Measurements from ENCODE around the gene PRR36.

Gene PRR36

DNA sequence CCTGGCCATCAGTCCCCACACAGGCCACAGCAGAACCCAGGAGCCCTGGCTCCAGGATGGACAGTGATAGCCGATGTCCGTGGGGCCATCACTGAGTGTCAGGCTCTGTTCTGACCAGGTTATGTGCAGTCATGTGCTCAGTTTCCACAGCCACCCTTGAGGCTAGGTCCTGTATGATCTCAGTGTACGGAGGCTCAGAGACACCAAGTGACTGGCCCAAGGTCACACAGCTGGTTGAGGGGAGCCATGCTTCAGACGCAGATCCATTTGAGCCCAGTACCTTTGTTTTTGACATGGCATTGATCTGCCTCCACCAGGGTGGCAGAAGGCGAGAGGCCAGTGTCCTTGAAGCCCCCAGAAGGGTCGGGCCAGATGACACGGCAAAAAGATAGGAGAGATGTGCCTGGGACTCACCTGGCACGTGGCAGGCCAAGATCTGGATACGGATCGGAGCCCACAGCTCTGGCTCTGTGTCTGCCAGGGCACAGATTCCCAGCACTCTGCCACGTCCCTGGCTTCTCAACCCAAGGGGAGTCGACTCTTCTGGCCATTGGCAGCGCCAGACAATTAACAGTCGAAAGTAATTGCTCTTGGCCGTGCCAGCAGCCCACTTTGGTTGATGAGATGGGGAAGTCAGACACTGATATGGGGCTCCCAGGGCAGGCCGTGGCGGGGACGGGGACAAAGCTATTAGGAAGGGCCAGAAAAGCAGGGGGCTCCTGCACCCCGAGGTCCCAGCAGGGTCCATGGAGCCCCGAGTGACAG is 28.6 kb downstream of the PRR36 start:
- no peak overlapping the region for H3K27ac ChIP-seq (ENCODE audit: low read depth, low read length)
- H3K79me2 ChIP-seq (ENCODE audit: control insufficient read depth, insufficient read depth, low read length, unreplicated experiment): no peaks in the 10 kb centered on the region
- no peak overlapping the region for H2AFZ ChIP-seq (ENCODE audit: low read length, unreplicated experiment)
- H3K36me3 ChIP-seq (ENCODE audit: insufficient read depth, low read length): no peaks in the 10 kb centered on the region
- no peak overlapping the region for H3K4me3 ChIP-seq (ENCODE audit: low read depth, low read length)
- H3K4me1 ChIP-seq (ENCODE audit: control insufficient read depth, insufficient read depth, low read length, unreplicated experiment): no peaks in the 10 kb centered on the region
- no peaks in the 10 kb centered on the region for H3K27me3 ChIP-seq (ENCODE audit: insufficient read depth, low read length)

DNA sequence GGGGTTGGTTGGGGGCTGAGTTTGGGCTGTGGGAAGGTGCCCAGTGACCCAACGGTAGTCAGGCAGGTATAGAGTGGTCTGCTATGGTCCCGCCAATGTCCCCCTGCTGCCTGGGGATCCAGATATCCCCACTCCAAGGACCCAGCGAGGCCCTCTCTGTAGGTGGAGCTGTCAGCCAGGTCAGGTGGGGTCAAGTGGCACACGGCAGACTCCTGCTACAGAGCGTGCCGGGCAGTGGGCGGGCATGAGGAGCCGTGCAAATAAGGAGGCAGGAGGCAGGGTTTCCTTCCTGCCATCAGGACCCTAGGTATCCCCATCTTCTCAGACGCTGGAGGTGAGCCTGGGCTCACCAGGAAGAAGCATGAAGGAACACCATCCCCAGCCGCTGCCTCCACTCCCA is 29.2 kb downstream of the PRR36 start:
- Histone ChIP-seq H3K4me3 (ENCODE audit: low read depth, low read length) (no peak overlapping the region), H3K36me3 (ENCODE audit: insufficient read depth, low read length) (no peaks in the 10 kb centered on the region), H2AFZ (ENCODE audit: low read length, unreplicated experiment) (no peak overlapping the region), H3K4me1 (ENCODE audit: control insufficient read depth, insufficient read depth, low read length, unreplicated experiment) (no peaks in the 10 kb centered on the region), H3K27ac (ENCODE audit: low read depth, low read length) (no peak overlapping the region), H3K27me3 (ENCODE audit: insufficient read depth, low read length) (no peaks in the 10 kb centered on the region), H3K79me2 (ENCODE audit: control insufficient read depth, insufficient read depth, low read length, unreplicated experiment) (no peaks in the 10 kb centered on the region)

DNA sequence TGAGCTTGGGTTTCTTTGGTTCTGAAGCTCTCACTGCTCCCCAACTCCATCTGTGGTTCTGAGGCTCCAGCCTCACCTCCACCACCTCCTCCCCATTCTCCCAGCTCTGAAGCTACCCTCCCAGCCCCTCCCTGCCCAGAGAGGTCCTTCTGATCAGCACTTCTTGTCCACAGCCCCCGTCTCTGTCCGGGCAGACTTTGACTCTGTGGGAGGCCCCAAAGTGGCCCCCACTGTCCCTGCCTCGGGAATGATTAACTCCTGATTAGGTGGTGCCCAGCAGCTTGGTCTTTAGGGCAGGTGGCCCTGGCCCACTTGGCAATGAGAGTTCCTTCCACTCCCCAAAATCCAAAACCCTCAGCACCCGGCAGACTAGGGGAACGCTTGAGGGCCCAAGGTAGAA is 29.8 kb downstream of the PRR36 start:
- no peaks in the 10 kb centered on the region for H3K27me3 ChIP-seq (ENCODE audit: insufficient read depth, low read length)
- no peak overlapping the region for H3K4me3 ChIP-seq (ENCODE audit: low read depth, low read length)
- no peaks in the 10 kb centered on the region for H3K36me3 ChIP-seq (ENCODE audit: insufficient read depth, low read length)
- no peaks in the 10 kb centered on the region for H3K79me2 ChIP-seq (ENCODE audit: control insufficient read depth, insufficient read depth, low read length, unreplicated experiment)
- H3K4me1 ChIP-seq (ENCODE audit: control insufficient read depth, insufficient read depth, low read length, unreplicated experiment): peaks cover 3% of the 10 kb centered on the region
- no peak overlapping the region for H3K27ac ChIP-seq (ENCODE audit: low read depth, low read length)
- no peak overlapping the region for H2AFZ ChIP-seq (ENCODE audit: low read length, unreplicated experiment)

DNA sequence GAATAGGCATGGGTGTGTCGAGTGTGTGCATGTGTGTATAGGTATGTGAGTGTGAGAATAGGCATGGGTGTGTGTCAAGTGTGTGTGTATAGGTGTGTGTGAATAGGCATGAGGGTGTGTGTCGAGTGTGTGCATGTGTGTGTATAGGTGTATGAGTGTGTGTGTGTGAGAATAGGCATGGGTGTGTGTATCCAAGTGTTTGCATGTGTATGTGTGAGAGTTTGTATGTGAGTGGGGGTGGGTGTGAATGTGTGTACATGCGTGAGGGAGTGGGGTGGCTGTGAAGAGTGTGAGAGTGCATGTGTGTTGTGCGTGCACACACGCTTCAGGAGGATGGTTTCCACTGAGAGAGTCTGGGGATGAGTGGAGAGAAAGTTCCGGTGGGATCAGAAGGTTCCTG is 30.7 kb downstream of the PRR36 start:
- Histone ChIP-seq H3K36me3 (ENCODE audit: insufficient read depth, low read length) (no peaks in the 10 kb centered on the region), H3K27me3 (ENCODE audit: insufficient read depth, low read length) (no peaks in the 10 kb centered on the region), H3K4me3 (ENCODE audit: low read depth, low read length) (no peak overlapping the region)

DNA sequence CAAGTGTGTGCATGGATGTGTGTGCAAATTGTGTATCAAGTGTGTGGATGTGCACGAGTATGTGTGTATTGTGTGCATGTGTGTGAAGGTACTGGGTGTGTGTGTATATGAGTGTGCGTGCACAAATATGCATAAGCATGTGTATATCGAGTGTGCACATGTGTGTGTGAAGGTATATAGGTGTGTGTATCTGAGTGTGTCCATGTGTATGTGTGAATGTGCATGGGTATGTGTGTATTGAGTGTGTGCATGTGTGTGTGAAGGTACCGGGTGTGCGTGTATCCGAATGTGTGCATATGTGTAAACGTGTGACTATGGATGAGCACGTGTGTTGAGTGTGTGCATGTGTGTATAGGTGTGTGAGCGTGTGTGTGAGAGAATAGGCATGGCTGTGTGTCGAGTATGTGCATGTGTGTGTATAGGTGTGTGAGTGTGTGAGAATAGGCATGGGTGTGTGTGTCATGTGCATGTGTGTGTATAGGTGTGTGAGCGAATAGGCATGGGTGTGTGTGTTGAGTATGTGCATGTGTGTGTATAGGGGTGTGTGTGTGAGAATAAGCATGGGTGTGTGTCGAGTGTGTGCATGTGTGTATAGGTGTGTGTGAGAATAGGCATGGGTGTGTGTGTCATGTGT is 31.4 kb downstream of the PRR36 start:
- peaks cover 8% of the 10 kb centered on the region for H3K4me1 ChIP-seq (ENCODE audit: control insufficient read depth, insufficient read depth, low read length, unreplicated experiment)
- no peaks in the 10 kb centered on the region for H3K27me3 ChIP-seq (ENCODE audit: insufficient read depth, low read length)
- H3K27ac ChIP-seq (ENCODE audit: low read depth, low read length): no peak overlapping the region
- H3K79me2 ChIP-seq (ENCODE audit: control insufficient read depth, insufficient read depth, low read length, unreplicated experiment): no peaks in the 10 kb centered on the region
- H3K4me3 ChIP-seq (ENCODE audit: low read depth, low read length): no peak overlapping the region
- no peaks in the 10 kb centered on the region for H3K36me3 ChIP-seq (ENCODE audit: insufficient read depth, low read length)
- H2AFZ ChIP-seq (ENCODE audit: low read length, unreplicated experiment): no peak overlapping the region

More for the DNA sequence above, 30.7 kb downstream of the PRR36 start:
- no peak overlapping the region for H3K27ac ChIP-seq (ENCODE audit: low read depth, low read length)
- no peak overlapping the region for H2AFZ ChIP-seq (ENCODE audit: low read length, unreplicated experiment)
- H3K79me2 ChIP-seq (ENCODE audit: control insufficient read depth, insufficient read depth, low read length, unreplicated experiment): no peaks in the 10 kb centered on the region
- peaks cover 4% of the 10 kb centered on the region for H3K4me1 ChIP-seq (ENCODE audit: control insufficient read depth, insufficient read depth, low read length, unreplicated experiment)

DNA sequence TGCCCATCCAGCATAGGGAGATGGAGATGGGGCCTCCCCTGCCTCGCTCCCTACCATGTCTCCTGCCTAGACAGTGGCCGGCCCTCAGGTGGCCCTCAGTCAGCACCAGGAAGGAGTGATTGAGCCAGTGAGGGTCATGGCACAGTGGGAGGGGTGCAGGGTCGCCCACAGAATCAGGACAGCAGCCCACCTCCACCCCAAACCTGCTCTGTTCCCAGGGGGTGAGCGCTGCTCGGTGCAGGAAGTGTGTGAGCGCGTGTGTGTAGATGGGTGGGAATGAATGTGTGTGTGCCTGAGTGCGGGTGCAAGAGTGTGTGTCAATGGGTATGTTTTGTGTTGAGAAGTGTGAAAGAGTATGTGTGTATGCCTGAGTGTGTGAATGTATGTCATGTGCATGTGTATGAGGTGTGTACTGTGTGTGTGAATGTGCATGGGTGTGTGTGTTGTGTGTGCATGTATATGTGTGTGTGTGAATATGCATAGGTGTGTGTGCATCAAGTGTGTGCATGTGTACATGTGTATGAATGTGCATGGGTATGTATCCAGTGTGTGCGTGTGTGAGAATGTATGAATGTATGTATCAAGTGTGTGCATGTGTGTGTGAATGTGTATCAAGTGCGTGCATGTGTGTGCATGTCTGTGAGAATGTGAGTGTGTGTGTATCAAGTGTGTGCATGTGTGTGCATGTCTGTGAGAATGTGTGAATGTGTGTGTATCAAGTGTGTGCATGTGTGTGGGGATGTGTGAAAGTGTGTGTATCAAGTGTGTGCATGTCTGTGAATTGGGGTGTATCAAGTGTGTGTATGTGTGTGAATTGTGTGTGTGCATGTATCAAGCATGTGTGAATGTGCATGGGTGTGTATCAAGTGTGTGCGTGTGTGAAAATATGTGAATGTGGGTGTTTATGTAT is 32.2 kb downstream of the PRR36 start:
- H3K36me3 ChIP-seq (ENCODE audit: insufficient read depth, low read length): no peaks in the 10 kb centered on the region
- no peak overlapping the region for H2AFZ ChIP-seq (ENCODE audit: low read length, unreplicated experiment)
- H3K27me3 ChIP-seq (ENCODE audit: insufficient read depth, low read length): no peaks in the 10 kb centered on the region
- H3K4me1 ChIP-seq (ENCODE audit: control insufficient read depth, insufficient read depth, low read length, unreplicated experiment): peaks cover 12% of the 10 kb centered on the region
- H3K4me3 ChIP-seq (ENCODE audit: low read depth, low read length): no peak overlapping the region
- no peak overlapping the region for H3K27ac ChIP-seq (ENCODE audit: low read depth, low read length)
- no peaks in the 10 kb centered on the region for H3K79me2 ChIP-seq (ENCODE audit: control insufficient read depth, insufficient read depth, low read length, unreplicated experiment)

DNA sequence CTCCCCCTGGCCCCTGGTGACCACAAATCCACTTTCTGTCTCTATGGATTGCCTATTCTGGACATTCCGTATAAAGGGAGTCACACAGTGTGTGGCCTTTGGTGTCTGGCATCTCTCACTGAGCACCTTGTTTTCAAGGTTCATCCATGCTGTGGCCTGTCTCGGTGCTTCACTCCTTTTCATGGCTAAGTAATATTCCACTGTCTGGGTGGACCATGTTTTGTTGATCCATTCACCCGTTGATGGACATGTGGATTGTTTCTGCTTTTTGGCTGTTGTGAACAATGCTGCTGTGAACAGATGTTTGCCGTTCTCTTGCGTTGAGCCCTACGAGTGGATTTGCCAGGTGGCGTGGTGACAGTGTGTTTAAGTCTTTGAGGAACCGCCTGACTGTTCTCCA is 33.6 kb downstream of the PRR36 start:
- H3K4me1 ChIP-seq (ENCODE audit: control insufficient read depth, insufficient read depth, low read length, unreplicated experiment): peaks cover 12% of the 10 kb centered on the region
- no peak overlapping the region for H2AFZ ChIP-seq (ENCODE audit: low read length, unreplicated experiment)
- no peaks in the 10 kb centered on the region for H3K79me2 ChIP-seq (ENCODE audit: control insufficient read depth, insufficient read depth, low read length, unreplicated experiment)
- H3K27ac ChIP-seq (ENCODE audit: low read depth, low read length): no peak overlapping the region
- H3K36me3 ChIP-seq (ENCODE audit: insufficient read depth, low read length): no peaks in the 10 kb centered on the region
- H3K27me3 ChIP-seq (ENCODE audit: insufficient read depth, low read length): no peaks in the 10 kb centered on the region
- H3K4me3 ChIP-seq (ENCODE audit: low read depth, low read length): no peak overlapping the region

DNA sequence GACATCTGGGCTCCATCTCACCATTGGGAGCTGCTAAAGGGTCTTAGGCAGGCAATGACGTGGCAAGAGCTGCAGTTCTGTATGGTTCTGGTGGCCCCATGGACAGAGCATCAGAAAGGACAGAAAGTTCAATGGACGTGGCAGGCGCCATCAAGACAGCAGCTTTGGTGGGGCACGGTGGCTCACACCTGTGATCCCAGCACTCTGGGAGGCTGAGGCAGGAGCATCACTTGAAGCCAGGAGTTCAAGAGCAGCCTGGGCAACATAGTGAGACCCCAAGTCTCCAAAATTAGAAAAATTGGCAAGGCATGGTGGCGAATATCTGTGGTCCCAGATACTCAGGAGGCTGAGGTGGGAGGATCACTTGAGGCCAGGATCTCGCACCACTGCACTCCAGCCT is 34.7 kb downstream of the PRR36 start:
- H3K36me3 ChIP-seq (ENCODE audit: insufficient read depth, low read length): no peaks in the 10 kb centered on the region
- H3K4me3 ChIP-seq (ENCODE audit: low read depth, low read length): no peak overlapping the region
- H3K4me1 ChIP-seq (ENCODE audit: control insufficient read depth, insufficient read depth, low read length, unreplicated experiment): peaks cover 12% of the 10 kb centered on the region
- no peaks in the 10 kb centered on the region for H3K27me3 ChIP-seq (ENCODE audit: insufficient read depth, low read length)
- H3K27ac ChIP-seq (ENCODE audit: low read depth, low read length): no peak overlapping the region
- H3K79me2 ChIP-seq (ENCODE audit: control insufficient read depth, insufficient read depth, low read length, unreplicated experiment): no peaks in the 10 kb centered on the region
- H2AFZ ChIP-seq (ENCODE audit: low read length, unreplicated experiment): no peak overlapping the region

DNA sequence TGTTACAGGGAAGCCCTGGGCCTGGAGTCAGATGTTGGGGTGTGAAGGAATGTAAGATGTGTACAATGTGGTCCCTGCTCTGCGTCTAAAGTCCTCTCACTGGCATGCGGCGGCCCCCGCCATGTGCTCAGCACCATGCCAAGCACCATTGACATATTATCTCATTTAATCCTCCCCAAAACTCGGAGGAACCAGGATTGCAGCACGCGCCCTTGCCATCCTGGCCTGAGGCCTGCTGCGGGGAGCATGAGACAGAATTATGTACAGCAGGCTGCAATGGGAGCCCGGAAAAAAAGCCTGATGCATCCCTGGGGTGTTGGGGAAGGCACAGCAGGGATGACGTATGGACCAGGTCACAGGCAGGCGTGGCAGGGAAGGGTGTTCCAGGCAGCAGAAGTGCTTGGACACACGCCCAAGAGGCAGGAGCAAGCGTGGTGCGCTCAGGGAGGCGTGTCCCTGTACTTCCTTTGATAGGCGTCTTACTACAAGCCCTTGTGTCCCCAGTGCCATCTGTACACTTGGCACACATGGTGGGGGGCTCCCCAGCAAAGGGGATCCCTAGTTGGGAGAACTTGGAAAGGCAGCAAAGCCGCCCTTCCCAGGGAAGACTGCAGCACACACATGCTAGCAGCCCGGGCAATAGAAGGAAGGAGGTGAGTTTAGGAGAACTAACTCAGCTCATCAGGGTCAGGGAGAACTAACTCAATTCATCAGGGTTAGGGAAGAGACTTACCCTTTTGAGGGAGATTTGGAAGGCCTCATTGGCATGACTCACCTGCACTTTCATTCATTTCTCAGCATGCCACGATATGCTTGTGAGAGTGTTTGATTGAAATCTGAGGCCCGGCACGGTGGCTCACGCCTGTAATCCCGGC is 40.7 kb downstream of the PRR36 start:
- peaks cover 12% of the 10 kb centered on the region for H3K4me1 ChIP-seq (ENCODE audit: control insufficient read depth, insufficient read depth, low read length, unreplicated experiment)

DNA sequence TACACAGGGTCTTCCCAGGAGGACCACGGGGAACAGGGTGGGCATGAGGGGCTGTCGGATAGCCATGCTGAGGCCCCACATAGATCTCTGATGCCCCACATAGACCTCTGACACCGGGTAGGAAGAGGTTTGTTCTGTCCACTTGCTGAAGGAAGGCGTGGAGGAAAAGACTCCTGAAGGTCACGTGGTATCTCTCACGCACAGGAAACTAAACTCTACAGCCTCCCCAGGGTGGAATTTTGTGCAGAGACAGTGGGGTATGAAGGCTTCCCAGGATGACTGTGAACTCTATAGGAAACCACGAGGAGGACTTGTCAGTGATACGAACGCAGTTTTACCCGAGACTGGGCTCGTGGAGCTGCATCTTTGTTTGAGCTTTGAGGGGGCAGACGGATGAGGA is 41.4 kb downstream of the PRR36 start:
- no peak overlapping the region for H3K27ac ChIP-seq (ENCODE audit: low read depth, low read length)
- no peaks in the 10 kb centered on the region for H3K36me3 ChIP-seq (ENCODE audit: insufficient read depth, low read length)
- H3K4me1 ChIP-seq (ENCODE audit: control insufficient read depth, insufficient read depth, low read length, unreplicated experiment): peaks cover 8% of the 10 kb centered on the region
- H2AFZ ChIP-seq (ENCODE audit: low read length, unreplicated experiment): no peak overlapping the region
- H3K4me3 ChIP-seq (ENCODE audit: low read depth, low read length): no peak overlapping the region
- peaks cover 3% of the 10 kb centered on the region for H3K79me2 ChIP-seq (ENCODE audit: control insufficient read depth, insufficient read depth, low read length, unreplicated experiment)
- no peaks in the 10 kb centered on the region for H3K27me3 ChIP-seq (ENCODE audit: insufficient read depth, low read length)

More for the DNA sequence above, 40.7 kb downstream of the PRR36 start:
- Histone ChIP-seq H3K4me3 (ENCODE audit: low read depth, low read length) (no peak overlapping the region), H3K36me3 (ENCODE audit: insufficient read depth, low read length) (no peaks in the 10 kb centered on the region), H2AFZ (ENCODE audit: low read length, unreplicated experiment) (no peak overlapping the region), H3K79me2 (ENCODE audit: control insufficient read depth, insufficient read depth, low read length, unreplicated experiment) (peaks cover 3% of the 10 kb centered on the region), H3K27ac (ENCODE audit: low read depth, low read length) (no peak overlapping the region), H3K27me3 (ENCODE audit: insufficient read depth, low read length) (no peaks in the 10 kb centered on the region)

Measured in ACC112 (cell line).